NCI-H460 (cell line): ENCODE data around the gene PCSK4. TPM values are rescaled to one million over a fixed set of nuclear protein-coding genes. Genes with fewer than 3 reads are reported as not detected.

Experiments
- DNase-seq: peaks from one replicate; pipeline ENCODE4 v3.0.0-alpha.2; 2016; ENCODE audit warnings: low read depth; ENCODE audit errors: extremely low read depth
- total RNA-seq: library from RNA; depleted of rRNA; stranded (reverse); fragments of >200 nt; shearing (Covaris generic); gene quantifications from 2 replicates; pipeline ENCODE4 v1.2.3, GENCODE V29; 2014

Gene PCSK4
- total RNA-seq, 1 experiment from 2014 or later: 0.79 TPM

GRCh38 chr19:1457031-1457739 lies 33.0 kb downstream of the PCSK4 start:
- DNase-seq: no peak

- DNase-seq: no peak
These were observed 33.8 kb downstream of the PCSK4 start for GRCh38 chr19:1456121-1456900.

GRCh38 chr19:1455336-1456120 lies 34.6 kb downstream of the PCSK4 start:
- peak; percentile 79 for DNase-seq

- DNase-seq: no peak
These were observed 35.2 kb downstream of the PCSK4 start for GRCh38 chr19:1455002-1455335.

GRCh38 chr19:1453525-1454364 lies 36.4 kb downstream of the PCSK4 start:
- no peak for DNase-seq

- no peak for DNase-seq
These were observed 37.2 kb downstream of the PCSK4 start for GRCh38 chr19:1452802-1453524.

GRCh38 chr19:1451916-1452801 lies 38.0 kb downstream of the PCSK4 start:
- no peak for DNase-seq

GRCh38 chr19:1450735-1451731 lies 39.1 kb downstream of the PCSK4 start:
- DNase-seq: no peak

- no peak for DNase-seq
These were observed 40.4 kb downstream of the PCSK4 start, which contains the start of gene APC2 for GRCh38 chr19:1449467-1450442. APC2 (plus strand) TSS chr19:1450121; CDS start chr19:1453002, 2,881 bp downstream.

GRCh38 chr19:1447944-1448343 lies 42.2 kb downstream of the PCSK4 start:
- no peak for DNase-seq

- no peak for DNase-seq
These were observed 42.6 kb downstream of the PCSK4 start for GRCh38 chr19:1447504-1447903.

- no peak for DNase-seq
These were observed 43.3 kb downstream of the PCSK4 start for GRCh38 chr19:1446713-1447481.

- no peak for DNase-seq
These were observed 44.0 kb downstream of the PCSK4 start for GRCh38 chr19:1445932-1446712.

GRCh38 chr19:1445185-1445931 lies 44.8 kb downstream of the PCSK4 start:
- DNase-seq: peak; percentile 43
